Lung (tissue), 12 donors: Measurements from ENCODE around the gene B3GLCT. TPM values are rescaled to one million over a fixed set of nuclear protein-coding genes. Genes with fewer than 3 reads are reported as not detected.

Experiments
- ATAC-seq: fragments of 200-7000 bp; cut with Tn5 transposase; one replicate; pipeline ENCODE4 v1.9.1; 2020; ENCODE audit warnings: moderate number of reproducible peaks; ENCODE audit not compliant: insufficient read depth, low FRiP score
- DNase-seq, 3 donors: peaks; one replicate each; pipeline ENCODE4 v3.0.0-alpha.2; 2013 to 2017
- H3K27ac ChIP-seq, 2 donors: one replicate each; pipeline ENCODE4 v1.5.1; 2013; ENCODE audit warnings: mild to moderate bottlenecking in 2 of 2, moderate library complexity in 2 of 2, control low read depth in 1 of 2, inconsistent platforms in 1 of 2, low read depth in 1 of 2, low read length in 1 of 2
- H3K27me3 ChIP-seq, 3 donors: one replicate each; pipeline ENCODE4 v1.5.1; 2013; ENCODE audit warnings: low read length in 2 of 3; ENCODE audit not compliant: control insufficient read depth in 3 of 3, insufficient read depth in 3 of 3
- H3K36me3 ChIP-seq, 4 donors: one replicate each; pipeline ENCODE4 v1.5.1; 2013; ENCODE audit warnings: low read length in 4 of 4, mild to moderate bottlenecking in 1 of 4, moderate library complexity in 1 of 4; ENCODE audit not compliant: control insufficient read depth in 4 of 4, insufficient read depth in 4 of 4
- H3K4me1 ChIP-seq, 5 donors: one replicate each; pipeline ENCODE4 v1.5.1; 2013; ENCODE audit warnings: low read length in 5 of 5, mild to moderate bottlenecking in 2 of 5, moderate library complexity in 1 of 5; ENCODE audit not compliant: control insufficient read depth in 5 of 5, insufficient read depth in 5 of 5
- H3K4me3 ChIP-seq: one replicate; pipeline ENCODE4 v1.5.1; 2013; ENCODE audit warnings: mild to moderate bottlenecking, control low read depth, moderate library complexity
- H3K9ac ChIP-seq, 2 donors: one replicate each; pipeline ENCODE4 v1.5.1; 2013; ENCODE audit warnings: low read length in 2 of 2, control low read depth in 1 of 2; ENCODE audit not compliant: insufficient read depth in 1 of 2
- H3K9me3 ChIP-seq, 4 donors: one replicate each; pipeline ENCODE4 v1.5.1; 2013; ENCODE audit warnings: low read length in 3 of 4, mild to moderate bottlenecking in 1 of 4, moderate library complexity in 1 of 4; ENCODE audit not compliant: control insufficient read depth in 4 of 4, insufficient read depth in 3 of 4
- CTCF ChIP-seq: IDR thresholded peaks from 2 replicates; pipeline ENCODE4 v1.5.1; 2012; ENCODE audit warnings: mild to moderate bottlenecking; ENCODE audit errors: control extremely low read depth, extremely low read depth
- WGBS, 2 donors: extraction: QIAGEN DNeasy Blood & Tissue Kit; methylation state at CpG; one replicate each; pipeline ENCODE4 v1.1.7; 2013; 5-methylcytosine and 5-hydroxymethylcytosine counted together
- polyA plus RNA-seq, 2 donors: library from polyadenylated mRNA; stranded (reverse); fragments of 200-250 nt; gene quantifications; one replicate each; pipeline ENCODE4 v1.2.1, GENCODE V29; 2013
- total RNA-seq, 2 donors: library from RNA; depleted of rRNA in 1 of 2; stranded (reverse); fragments of >200 nt in 1 of 2; gene quantifications; one replicate each; pipeline ENCODE4 v1.2.1, GENCODE V29; 2014 to 2021
- donor health status: control.
- donor health status: control.
- donor health status: Bipolar disorder and iron deficiency.
- donor health status: healthy.
- donor health status: DM: yes; HTN: yes; CAD: no.

The B3GLCT gene
- total and polyA plus RNA-seq, 4 donors, result 2.4 to 13.7 (median 3.1) TPM

- WGBS, 2 donors, result 90 to 93% methylated on average over 2 of the region's 2 CpGs
- Histone ChIP-seq H3K4me3 (no peak overlapping the region), H3K9me3 (no peaks in the 10 kb centered on the region), H3K27ac (no peak overlapping the region), H3K36me3 (no peaks in the 10 kb centered on the region), H3K9ac (no peak overlapping the region), H3K4me1 (no peaks in the 10 kb centered on the region), H3K27me3 (peaks cover under 1 to 10% (median 6%) of the 10 kb centered on the region in 3 donors)
- ATAC-seq (no peak), DNase-seq (no peak)
- no peak for TF ChIP-seq CTCF
Observed at GRCh38 chr13:31346891-31347290, 147.1 kb downstream of the B3GLCT start.

- H3K27ac ChIP-seq, result no peak overlapping the region
- no peak for ATAC-seq
- TF ChIP-seq CTCF, result no peak
Observed at GRCh38 chr13:31349156-31349555, 149.4 kb downstream of the B3GLCT start.

GRCh38 chr13:31350560-31350959 is 150.8 kb downstream of the B3GLCT start:
- Histone ChIP-seq H3K9ac (no peak overlapping the region), H3K27ac (no peak overlapping the region), H3K4me1 (no peaks in the 10 kb centered on the region), H3K4me3 (no peak overlapping the region), H3K27me3 (peaks cover 3 to 19% (median 6%) of the 10 kb centered on the region in 3 donors), H3K36me3 (no peaks in the 10 kb centered on the region), H3K9me3 (peaks cover 0 to 15% (median 0%) of the 10 kb centered on the region in 4 donors)
- ATAC-seq (no peak), DNase-seq (no peak)
- no peak for TF ChIP-seq CTCF
- WGBS, 2 donors, result 52 to 59% methylated on average over 5 of the region's 5 CpGs

More at GRCh38 chr13:31349156-31349555, 149.4 kb downstream of the B3GLCT start:
- H3K36me3 ChIP-seq, result no peaks in the 10 kb centered on the region
- no peak overlapping the region for H3K4me3 ChIP-seq
- 85 to 87% methylated on average over 4 of the region's 4 CpGs for WGBS, 2 donors
- no peak for DNase-seq
- H3K9ac ChIP-seq, result no peak overlapping the region
- no peaks in the 10 kb centered on the region for H3K4me1 ChIP-seq
- peaks cover 3 to 19% (median 6%) of the 10 kb centered on the region in 3 donors for H3K27me3 ChIP-seq
- H3K9me3 ChIP-seq, result peaks cover 0 to 8% (median 0%) of the 10 kb centered on the region in 4 donors

- TF ChIP-seq CTCF, result no peak
- peaks cover 0 to 18% (median 0%) of the 10 kb centered on the region in 4 donors for H3K9me3 ChIP-seq
- H3K9ac ChIP-seq, result no peak overlapping the region
- no peak overlapping the region for H3K27ac ChIP-seq
- ATAC-seq (no peak), DNase-seq (no peak)
- H3K4me3 ChIP-seq, result no peak overlapping the region
- H3K36me3 ChIP-seq, result no peaks in the 10 kb centered on the region
- peaks cover 3 to 19% (median 6%) of the 10 kb centered on the region in 3 donors for H3K27me3 ChIP-seq
- H3K4me1 ChIP-seq, result no peaks in the 10 kb centered on the region
- 75 to 87% methylated on average over 2 of the region's 2 CpGs for WGBS, 2 donors
Observed at GRCh38 chr13:31351376-31351775, 151.6 kb downstream of the B3GLCT start.
